Neural cell (in vitro differentiated cells): ENCODE measurements around the gene EMD. TPM values are rescaled to one million over a fixed set of nuclear protein-coding genes. Genes with fewer than 3 reads are reported as not detected.

ENCODE experiments used
- H2AFZ ChIP-seq: fragments of 200-600, 300-800 bp; sonication (generic), shearing (Covaris generic); 2 replicates; pipeline ENCODE4 v1.6.0; 2014; ENCODE audit warnings: low read depth, mild to moderate bottlenecking, antibody characterized with exemption, low read length, moderate library complexity
- H3F3A ChIP-seq: fragments of 200-600 bp; shearing (Covaris generic); 2 replicates; pipeline ENCODE4 v1.6.1; 2016; ENCODE audit warnings: mild to moderate bottlenecking, moderate library complexity, mixed read lengths, antibody characterized with exemption, low read length; ENCODE audit not compliant: insufficient read depth, poor library complexity, severe bottlenecking
- H3K27ac ChIP-seq: fragments of 200-600, 300-800 bp; sonication (generic), shearing (Covaris generic); 2 replicates; pipeline ENCODE4 v1.5.1; 2014; ENCODE audit warnings: mild to moderate bottlenecking, low read length, moderate library complexity
- H3K27me3 ChIP-seq: fragments of 300-800, 200-600 bp; sonication (generic), shearing (Covaris generic); 2 replicates; pipeline ENCODE4 v1.6.0; 2014; ENCODE audit warnings: mild to moderate bottlenecking, low read depth, low read length, moderate library complexity; ENCODE audit not compliant: insufficient read depth
- H3K36me3 ChIP-seq: fragments of 300-800, 200-600 bp; sonication (generic), shearing (Covaris generic); 2 replicates; pipeline ENCODE4 v1.5.1; 2014; ENCODE audit warnings: mild to moderate bottlenecking, antibody characterized with exemption, low read length, moderate library complexity; ENCODE audit not compliant: insufficient read depth
- H3K4me2 ChIP-seq: fragments of 300-800, 200-600 bp; sonication (generic), shearing (Covaris generic); 2 replicates; pipeline ENCODE4 v1.6.0; 2014; ENCODE audit warnings: mild to moderate bottlenecking, low read length
- H3K4me3 ChIP-seq: fragments of 300-800, 200-600 bp; sonication (generic), shearing (Covaris generic); 2 replicates; pipeline ENCODE4 v1.5.1; 2014; ENCODE audit warnings: mild to moderate bottlenecking, low read length, moderate library complexity
- H3K79me2 ChIP-seq: fragments of 200-600 bp; shearing (Covaris generic); replicated peaks from 2 replicates; pipeline ENCODE4 v1.6.0; 2014; ENCODE audit warnings: mild to moderate bottlenecking, low read length, moderate library complexity; ENCODE audit not compliant: insufficient read depth
- H3K9ac ChIP-seq: fragments of 300-800, 200-600 bp; sonication (generic), shearing (Covaris generic); 2 replicates; pipeline ENCODE4 v1.6.1; 2016; ENCODE audit warnings: mild to moderate bottlenecking, low read length, mixed read lengths
- H3K9me2 ChIP-seq: fragments of 200-600 bp; shearing (Covaris generic); 2 replicates; pipeline ENCODE4 v1.6.1; 2016; ENCODE audit warnings: mild to moderate bottlenecking, low read length, mixed read lengths; ENCODE audit not compliant: insufficient read depth
- H3K9me3 ChIP-seq: fragments of 200-600, 300-800 bp; sonication (generic), shearing (Covaris generic); 2 replicates; pipeline ENCODE4 v1.6.1; 2016; ENCODE audit warnings: mild to moderate bottlenecking, mixed run types, low read length, moderate library complexity, mixed read lengths
- H4K20me1 ChIP-seq: fragments of 200-600 bp; shearing (Covaris generic); 2 replicates; pipeline ENCODE4 v1.6.1; 2016; ENCODE audit warnings: mild to moderate bottlenecking, mixed run types; ENCODE audit not compliant: insufficient read depth
- EP300 ChIP-seq: fragments of 450-650 bp; conservative IDR thresholded peaks from 2 replicates; pipeline ENCODE4 v1.6.1; 2014; ENCODE audit warnings: antibody characterized with exemption, mild to moderate bottlenecking, moderate library complexity; ENCODE audit not compliant: poor library complexity, severe bottlenecking
- EZH2 ChIP-seq: fragments of 200-600, 300-800 bp; shearing (Covaris generic), sonication (generic); IDR thresholded peaks from 2 replicates; pipeline ENCODE4 v1.6.1; 2014; ENCODE audit warnings: antibody characterized with exemption, low read length, borderline replicate concordance, mild to moderate bottlenecking; ENCODE audit not compliant: insufficient read depth, poor library complexity, severe bottlenecking
- MXI1 ChIP-seq: fragments of 450-650 bp; conservative IDR thresholded peaks from 2 replicates; pipeline ENCODE4 v1.6.1; 2014; ENCODE audit warnings: antibody characterized with exemption, mild to moderate bottlenecking; ENCODE audit not compliant: poor library complexity, severe bottlenecking
- POLR2AphosphoS5 ChIP-seq: IDR thresholded peaks from 2 replicates; pipeline ENCODE4 v1.6.1; 2012
- RAD21 ChIP-seq: fragments of 450-650 bp; conservative IDR thresholded peaks from 2 replicates; pipeline ENCODE4 v1.6.1; 2014; ENCODE audit warnings: antibody characterized with exemption, mild to moderate bottlenecking, moderate library complexity
- SMC3 ChIP-seq: fragments of 450-650 bp; conservative IDR thresholded peaks from 2 replicates; pipeline ENCODE4 v1.6.1; 2014; ENCODE audit warnings: antibody characterized with exemption, mild to moderate bottlenecking, moderate library complexity; ENCODE audit not compliant: poor library complexity
- TAF1 ChIP-seq: IDR thresholded peaks from 2 replicates; pipeline ENCODE4 v1.6.1; 2012; ENCODE audit warnings: low read depth
- polyA plus RNA-seq: library from polyadenylated mRNA; depleted of rRNA; stranded (reverse); fragments of >200 nt; gene quantifications from 2 replicates; pipeline ENCODE4 v1.2.3, GENCODE V29; 2014
- TF ChIP-seq, protein P1 (sequence below): IDR thresholded peaks from 2 replicates; pipeline ENCODE4 v1.6.1; 2012; ENCODE audit warnings: borderline replicate concordance
- TF ChIP-seq, protein P2 (sequence below): fragments of 450-650 bp; IDR thresholded peaks from 2 replicates; pipeline ENCODE4 v1.5.1; 2014; ENCODE audit warnings: antibody characterized with exemption, mild to moderate bottlenecking, moderate library complexity; ENCODE audit not compliant: poor library complexity, severe bottlenecking

EMD gene
- polyA plus RNA-seq, 1 donor from 2014 or later: 67.9 TPM

DNA sequence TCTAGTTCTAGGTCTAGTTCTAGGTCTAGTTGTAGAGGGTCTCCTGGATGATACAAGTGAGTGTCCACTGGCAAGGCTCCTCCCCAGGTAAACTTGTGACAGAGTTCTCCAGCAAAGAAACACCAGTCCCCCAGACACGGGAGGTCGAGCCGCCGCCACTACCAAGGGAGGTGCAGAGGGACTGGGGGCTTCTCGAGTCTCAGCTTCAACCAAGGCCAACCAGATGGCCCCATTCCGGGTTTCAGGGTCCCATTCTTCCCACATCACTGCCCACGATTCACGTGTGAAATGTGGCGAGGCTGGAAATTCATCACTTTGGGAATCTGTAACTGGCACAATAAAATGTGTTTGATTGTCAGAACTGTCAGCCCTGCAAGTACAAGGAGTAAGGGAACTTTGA is 46.0 kb upstream of the EMD start:
- no peak overlapping the region for H3K4me2 ChIP-seq

DNA sequence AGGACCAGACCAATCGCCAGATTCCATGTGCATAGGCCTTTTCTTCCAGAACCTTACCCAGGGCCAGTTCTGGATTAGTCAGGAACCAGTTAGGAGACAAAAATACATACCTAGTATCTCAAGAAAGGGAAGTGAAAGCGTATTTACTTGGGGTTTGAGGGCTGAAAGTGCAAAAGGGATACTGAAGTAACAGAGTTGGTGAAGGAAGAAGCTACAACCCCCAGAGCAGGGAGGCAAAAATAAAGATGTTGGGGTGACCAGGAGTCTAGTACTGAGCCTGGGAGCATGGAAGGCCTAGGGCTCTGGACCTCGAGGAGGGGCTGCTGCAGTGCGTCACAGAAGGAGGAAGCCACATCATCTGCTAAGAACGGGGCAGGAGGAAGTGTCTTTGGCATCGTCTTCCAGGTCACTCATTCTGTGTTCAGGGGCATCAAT is 45.2 kb upstream of the EMD start:
- Histone ChIP-seq H3K36me3 (no peaks in the 10 kb centered on the region), H3K9me2 (no peaks in the 10 kb centered on the region), H3K27ac (no peak overlapping the region), H2AFZ (no peak overlapping the region), H3K79me2 (no peaks in the 10 kb centered on the region), H3K9ac (no peak overlapping the region), H3K27me3 (no peaks in the 10 kb centered on the region), H3F3A (no peaks in the 10 kb centered on the region), H3K9me3 (no peaks in the 10 kb centered on the region), H3K4me2 (no peak overlapping the region), H4K20me1 (no peaks in the 10 kb centered on the region), H3K4me3 (no peak overlapping the region)
- TF ChIP-seq MXI1 (no peak), TAF1 (no peak), SMC3 (no peak), RAD21 (no peak), EP300 (no peak), EZH2 (no peak), POLR2AphosphoS5 (no peak)
- TF ChIP-seq, protein P1, sequence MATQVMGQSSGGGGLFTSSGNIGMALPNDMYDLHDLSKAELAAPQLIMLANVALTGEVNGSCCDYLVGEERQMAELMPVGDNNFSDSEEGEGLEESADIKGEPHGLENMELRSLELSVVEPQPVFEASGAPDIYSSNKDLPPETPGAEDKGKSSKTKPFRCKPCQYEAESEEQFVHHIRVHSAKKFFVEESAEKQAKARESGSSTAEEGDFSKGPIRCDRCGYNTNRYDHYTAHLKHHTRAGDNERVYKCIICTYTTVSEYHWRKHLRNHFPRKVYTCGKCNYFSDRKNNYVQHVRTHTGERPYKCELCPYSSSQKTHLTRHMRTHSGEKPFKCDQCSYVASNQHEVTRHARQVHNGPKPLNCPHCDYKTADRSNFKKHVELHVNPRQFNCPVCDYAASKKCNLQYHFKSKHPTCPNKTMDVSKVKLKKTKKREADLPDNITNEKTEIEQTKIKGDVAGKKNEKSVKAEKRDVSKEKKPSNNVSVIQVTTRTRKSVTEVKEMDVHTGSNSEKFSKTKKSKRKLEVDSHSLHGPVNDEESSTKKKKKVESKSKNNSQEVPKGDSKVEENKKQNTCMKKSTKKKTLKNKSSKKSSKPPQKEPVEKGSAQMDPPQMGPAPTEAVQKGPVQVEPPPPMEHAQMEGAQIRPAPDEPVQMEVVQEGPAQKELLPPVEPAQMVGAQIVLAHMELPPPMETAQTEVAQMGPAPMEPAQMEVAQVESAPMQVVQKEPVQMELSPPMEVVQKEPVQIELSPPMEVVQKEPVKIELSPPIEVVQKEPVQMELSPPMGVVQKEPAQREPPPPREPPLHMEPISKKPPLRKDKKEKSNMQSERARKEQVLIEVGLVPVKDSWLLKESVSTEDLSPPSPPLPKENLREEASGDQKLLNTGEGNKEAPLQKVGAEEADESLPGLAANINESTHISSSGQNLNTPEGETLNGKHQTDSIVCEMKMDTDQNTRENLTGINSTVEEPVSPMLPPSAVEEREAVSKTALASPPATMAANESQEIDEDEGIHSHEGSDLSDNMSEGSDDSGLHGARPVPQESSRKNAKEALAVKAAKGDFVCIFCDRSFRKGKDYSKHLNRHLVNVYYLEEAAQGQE: no peak

More for the DNA sequence above, 46.0 kb upstream of the EMD start:
- H3K27ac ChIP-seq: no peak overlapping the region
- H4K20me1 ChIP-seq: no peaks in the 10 kb centered on the region
- no peaks in the 10 kb centered on the region for H3K27me3 ChIP-seq
- H3K9me2 ChIP-seq: no peaks in the 10 kb centered on the region
- H2AFZ ChIP-seq: no peak overlapping the region
- no peaks in the 10 kb centered on the region for H3K36me3 ChIP-seq
- H3K9me3 ChIP-seq: no peaks in the 10 kb centered on the region
- no peaks in the 10 kb centered on the region for H3F3A ChIP-seq
- TF ChIP-seq TAF1: no peak
- TF ChIP-seq, protein P2, sequence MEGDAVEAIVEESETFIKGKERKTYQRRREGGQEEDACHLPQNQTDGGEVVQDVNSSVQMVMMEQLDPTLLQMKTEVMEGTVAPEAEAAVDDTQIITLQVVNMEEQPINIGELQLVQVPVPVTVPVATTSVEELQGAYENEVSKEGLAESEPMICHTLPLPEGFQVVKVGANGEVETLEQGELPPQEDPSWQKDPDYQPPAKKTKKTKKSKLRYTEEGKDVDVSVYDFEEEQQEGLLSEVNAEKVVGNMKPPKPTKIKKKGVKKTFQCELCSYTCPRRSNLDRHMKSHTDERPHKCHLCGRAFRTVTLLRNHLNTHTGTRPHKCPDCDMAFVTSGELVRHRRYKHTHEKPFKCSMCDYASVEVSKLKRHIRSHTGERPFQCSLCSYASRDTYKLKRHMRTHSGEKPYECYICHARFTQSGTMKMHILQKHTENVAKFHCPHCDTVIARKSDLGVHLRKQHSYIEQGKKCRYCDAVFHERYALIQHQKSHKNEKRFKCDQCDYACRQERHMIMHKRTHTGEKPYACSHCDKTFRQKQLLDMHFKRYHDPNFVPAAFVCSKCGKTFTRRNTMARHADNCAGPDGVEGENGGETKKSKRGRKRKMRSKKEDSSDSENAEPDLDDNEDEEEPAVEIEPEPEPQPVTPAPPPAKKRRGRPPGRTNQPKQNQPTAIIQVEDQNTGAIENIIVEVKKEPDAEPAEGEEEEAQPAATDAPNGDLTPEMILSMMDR: no peak
- TF ChIP-seq RAD21: no peak
- no peak for TF ChIP-seq EZH2
- no peak for TF ChIP-seq EP300
- TF ChIP-seq, protein P1: no peak
- no peak for TF ChIP-seq SMC3
- no peak for TF ChIP-seq MXI1
- no peak for TF ChIP-seq POLR2AphosphoS5
- H3K4me3 ChIP-seq: no peak overlapping the region
- H3K9ac ChIP-seq: no peak overlapping the region
- H3K79me2 ChIP-seq: no peaks in the 10 kb centered on the region
